Endothelial cell of umbilical vein (primary cell): ENCODE data around the gene PEX3. TPM values are rescaled to one million over a fixed set of nuclear protein-coding genes. Genes with fewer than 3 reads are reported as not detected.
A peak's percentile ranks its signal among the peaks of the same experiment; 100 is the strongest.

Experiments used
- BruUV-seq: library from RNA; stranded (reverse); fragments of 400-500 nt; replicated peaks from 2 replicates; lab custom pipeline; 2021; lab: Mats Ljungman, UMichigan
- CTCF ChIA-PET: fragments of 300-600, 350-600 bp; sonication (Branson Sonifier 250); formaldehyde crosslinking; loops from one replicate; lab custom pipeline; 2021; ENCODE audit warnings: antibody characterized with exemption, inconsistent platforms; lab: Charles Lee
- POLR2A ChIA-PET: fragments of 300-600, 350-600 bp; sonication (Branson Sonifier 250); formaldehyde crosslinking; loops from one replicate; lab custom pipeline; 2021; ENCODE audit warnings: antibody characterized with exemption, inconsistent platforms; lab: Charles Lee
- DNase-seq: peaks from one replicate; pipeline ENCODE4 v3.0.0-alpha.2; 2011; ENCODE audit warnings: low read depth, low spot score
- FAIRE-seq: peaks from 2 replicates; lab custom pipeline; 2011; peaks lifted over from hg19 to GRCh38; lab: Jason Lieb, UNC
- H2AFZ ChIP-seq: 2 replicates; pipeline ENCODE4 v1.6.0; 2012; ENCODE audit warnings: low read depth, low read length, control low read depth, inconsistent platforms
- H3K27ac ChIP-seq: 2 replicates; pipeline ENCODE4 v1.5.1; 2011; ENCODE audit warnings: low read depth, mild to moderate bottlenecking, control low read depth, low read length, moderate library complexity; ENCODE audit not compliant: insufficient read depth
- H3K27me3 ChIP-seq, 2 experiments: 2 replicates each; pipeline versions ENCODE4 v1.6.0 to v1.6.1; 2011; ENCODE audit warnings: low read length in 2 of 2, mixed read lengths in 1 of 2; ENCODE audit not compliant: control insufficient read depth in 2 of 2, insufficient read depth in 2 of 2
- H3K36me3 ChIP-seq, 2 experiments: 2 replicates in 1 of 2; 3 replicates in 1 of 2; pipeline ENCODE4 v1.5.1; 2011; ENCODE audit warnings: low read length in 2 of 2, mild to moderate bottlenecking in 1 of 2, moderate library complexity in 1 of 2; ENCODE audit not compliant: control insufficient read depth in 2 of 2, insufficient read depth in 2 of 2; ENCODE audit errors: extremely low read depth in 1 of 2
- H3K4me1 ChIP-seq: 3 replicates; pipeline ENCODE4 v1.5.1; 2011; ENCODE audit warnings: mild to moderate bottlenecking, low read length; ENCODE audit not compliant: control insufficient read depth, insufficient read depth; ENCODE audit errors: extremely low read depth
- H3K4me2 ChIP-seq: 2 replicates; pipeline ENCODE4 v1.6.1; 2011; ENCODE audit warnings: low read length, control low read depth, mixed read lengths; ENCODE audit not compliant: insufficient read depth
- H3K4me3 ChIP-seq, 3 experiments: fragments of 200-600 bp in 1 of 3; sonication (generic), shearing (Covaris generic) in 1 of 3; replicated peaks in 1 of 3; 2 replicates each; pipeline ENCODE4 v1.5.1; 2011 to 2016; ENCODE audit warnings: control low read depth in 3 of 3, low read length in 3 of 3, mild to moderate bottlenecking in 2 of 3, inconsistent platforms in 1 of 3, low read depth in 1 of 3, moderate library complexity in 1 of 3; ENCODE audit not compliant: insufficient read depth in 1 of 3
- H3K79me2 ChIP-seq: 2 replicates; pipeline ENCODE4 v1.6.0; 2012; ENCODE audit warnings: low read length, inconsistent platforms; ENCODE audit not compliant: control insufficient read depth, insufficient read depth
- H3K9ac ChIP-seq: replicated peaks from 2 replicates; pipeline ENCODE3; 2011; ENCODE audit warnings: low read length, control low read depth; ENCODE audit not compliant: insufficient read depth; ENCODE audit errors: extremely low read depth
- H3K9me1 ChIP-seq: replicated peaks from 3 replicates; pipeline ENCODE4 v1.6.0; 2011; ENCODE audit warnings: mild to moderate bottlenecking, low read length; ENCODE audit not compliant: control insufficient read depth, insufficient read depth; ENCODE audit errors: extremely low read depth
- H3K9me3 ChIP-seq: replicated peaks from 2 replicates; pipeline ENCODE4 v1.5.1; 2012; ENCODE audit warnings: low read length, inconsistent platforms; ENCODE audit not compliant: control insufficient read depth, insufficient read depth
- H4K20me1 ChIP-seq: replicated peaks from 2 replicates; pipeline ENCODE3; 2011; ENCODE audit warnings: mild to moderate bottlenecking, low read length; ENCODE audit not compliant: control insufficient read depth, insufficient read depth; ENCODE audit errors: extremely low read depth
- CTCF ChIP-seq, 2 donors: IDR thresholded peaks; 1 replicate in 1 of 2; 2 replicates in 1 of 2; pipeline ENCODE4 v1.5.1; 2011; ENCODE audit warnings: low read length in 2 of 2, mild to moderate bottlenecking in 2 of 2, moderate library complexity in 2 of 2, control low read depth in 1 of 2, inconsistent platforms in 1 of 2, low read depth in 1 of 2; ENCODE audit not compliant: insufficient read depth in 1 of 2; ENCODE audit errors: extremely low read depth in 1 of 2
- EZH2 ChIP-seq: IDR thresholded peaks from 2 replicates; pipeline ENCODE4 v1.6.1; 2012; ENCODE audit warnings: borderline replicate concordance, low read depth, mild to moderate bottlenecking, moderate library complexity, low read length, inconsistent platforms; ENCODE audit not compliant: severe bottlenecking
- FOS ChIP-seq: IDR thresholded peaks from 2 replicates; pipeline ENCODE4 v1.6.1; 2011; ENCODE audit warnings: mild to moderate bottlenecking, low read length, moderate library complexity, borderline replicate concordance; ENCODE audit not compliant: insufficient read depth
- GATA2 ChIP-seq: IDR thresholded peaks from 2 replicates; pipeline ENCODE4 v1.7.0; 2011; ENCODE audit warnings: low read depth, mild to moderate bottlenecking, moderate library complexity, mixed read lengths, low read length; ENCODE audit not compliant: insufficient read length, insufficient read depth
- JUN ChIP-seq: IDR thresholded peaks from 2 replicates; pipeline ENCODE4 v1.6.1; 2011; ENCODE audit warnings: borderline replicate concordance, low read depth; ENCODE audit not compliant: insufficient read length, insufficient read depth
- MAX ChIP-seq: IDR thresholded peaks from 2 replicates; pipeline ENCODE4 v1.6.1; 2011; ENCODE audit not compliant: insufficient read depth, insufficient read length
- MYC ChIP-seq: IDR thresholded peaks from one replicate; pipeline ENCODE4 v1.6.1; 2011; ENCODE audit warnings: mild to moderate bottlenecking, low read depth, low read length
- POLR2A ChIP-seq: IDR thresholded peaks from 2 replicates; pipeline ENCODE4 v1.6.1; 2012; ENCODE audit warnings: low read depth, mild to moderate bottlenecking, control low read depth, low read length
- POLR2AphosphoS5 ChIP-seq: IDR thresholded peaks from 2 replicates; pipeline ENCODE4 v1.6.1; 2012; ENCODE audit warnings: low read depth, mild to moderate bottlenecking, control low read depth, low read length, moderate library complexity; ENCODE audit not compliant: insufficient read depth
- dilution Hi-C: fragments of 300-500 bp; cut with MboI; formaldehyde crosslinking; loops from one replicate; pipeline ENCODE4 v1.15.0; 2019; ENCODE audit warnings: low sequenced_read_pairs; ENCODE audit not compliant: extremely low pct_ligation_motif_present
- intact Hi-C: fragments of 100-400 bp; cut with micrococcal nuclease; formaldehyde crosslinking; loops from one replicate; pipeline ENCODE4 v1.10.0; 2022
- polyA plus RNA-seq, 4 experiments: library from polyadenylated mRNA; depleted of rRNA in 3 of 4; stranded (reverse) in 3 of 4; unstranded in 1 of 4; fragments of >200 nt; gene quantifications; 2 replicates each; pipeline versions ENCODE4 v1.2.1 to v1.2.3, GENCODE V29; 2011 to 2012; ENCODE audit warnings: missing spikeins in 1 of 4
- total RNA-seq: library from RNA; stranded (reverse); gene quantifications from 2 replicates; pipeline ENCODE4 v1.2.3, GENCODE V29; 2021

PEX3 gene
- total and polyA plus RNA-seq, 2 donors (not counting 3 experiments of a cell fraction or from before 2014, with no cell fraction given) = 8.7 to 21.7 TPM

- FAIRE-seq (no peak), DNase-seq (peak; percentile 71)
- Histone ChIP-seq H3K27ac (peak overlapping the region; percentile 65), H3K27me3 (no peaks in the 10 kb centered on the region), H2AFZ (peak overlapping the region; percentile 84), H3K79me2 (peaks cover 31% of the 10 kb centered on the region), H3K9me1 (no peaks in the 10 kb centered on the region), H3K4me3 (peak overlapping the region; percentile 52 to 90 (median 59)), H4K20me1 (no peaks in the 10 kb centered on the region), H3K4me1 (peaks cover 18% of the 10 kb centered on the region), H3K36me3 (no peaks in the 10 kb centered on the region), H3K4me2 (peak overlapping the region; percentile 83), H3K9me3 (no peaks in the 10 kb centered on the region), H3K9ac (peak overlapping the region; percentile 88)
- TF ChIP-seq CTCF (IDR thresholded peaks at IDR 0.05; ENCODE audit: extremely low read depth in 1 of 2, insufficient read depth in 1 of 2, low read depth in 1 of 2, low read length in 2 of 2) (no peak), FOS (no peak), MAX (peak; percentile 48), POLR2A (no peak), GATA2 (no peak), POLR2AphosphoS5 (no peak), EZH2 (no peak), MYC (peak; percentile 7), JUN (no peak)
- ChIA-PET CTCF (interaction anchor here (0.8 to 1.5 kb wide), 6 partner anchors 11 to 975 kb away, joined by 3 to 10 read pairs (median 4); no protein-coding TSS in a partner anchor), POLR2A (no interaction called here)
- intact Hi-C loops = loop anchor here (1.0 to 5.0 kb wide), 4 partner anchors 61 to 562 kb away; partner anchors contain the start of genes FUCA2 and HIVEP2
- BruUV-seq = TSS peak; percentile 61
- dilution Hi-C loops = no loop called here
These were observed 722 bp upstream of the PEX3 start for GRCh38 chr6:143449714-143450452.
